Upper lobe of left lung (tissue), 6 donors: ENCODE data around the gene GBF1. TPM values are rescaled to one million over a fixed set of nuclear protein-coding genes. Genes with fewer than 3 reads are reported as not detected.

ENCODE experiments used
- ATAC-seq, 2 donors: fragments of 200-7000 bp; cut with Tn5 transposase; one replicate each; pipeline ENCODE4 v1.9.1; 2022; ENCODE audit warnings: mild to moderate bottlenecking in 2 of 2, moderate library complexity in 2 of 2; ENCODE audit not compliant: low FRiP score in 2 of 2
- DNase-seq, 2 donors: peaks; one replicate each; pipeline ENCODE4 v3.0.0-alpha.2; 2019 to 2020
- H3K27ac ChIP-seq, 4 donors: fragments of 200-600 bp; sonication (generic); one replicate each; pipeline ENCODE4 v1.5.1; 2016 to 2019
- H3K27me3 ChIP-seq, 4 donors: fragments of 200-600 bp; sonication (generic); one replicate each; pipeline ENCODE4 v1.5.1; 2017 to 2019
- H3K36me3 ChIP-seq, 4 donors: fragments of 200-600 bp; sonication (generic); one replicate each; pipeline ENCODE4 v1.5.1; 2016 to 2019
- H3K4me1 ChIP-seq, 4 donors: fragments of 200-600 bp; sonication (generic); one replicate each; pipeline ENCODE4 v1.5.1; 2018 to 2019
- H3K4me3 ChIP-seq, 4 donors: fragments of 200-600 bp; sonication (generic); one replicate each; pipeline ENCODE4 v1.5.1; 2017 to 2019; ENCODE audit warnings: mild to moderate bottlenecking in 2 of 4, moderate library complexity in 1 of 4
- H3K9me3 ChIP-seq, 4 donors: fragments of 200-600 bp; sonication (generic); one replicate each; pipeline ENCODE4 v1.5.1; 2018 to 2019
- CTCF ChIP-seq, 6 experiments: fragments of 450-650 bp in 4 of 6; fragments of 200-600 bp in 2 of 6; sonication (generic) in 2 of 6; IDR thresholded peaks; one replicate each; pipeline ENCODE4 v1.5.1; 2016 to 2019; ENCODE audit warnings: antibody characterized with exemption in 6 of 6
- EP300 ChIP-seq, 4 donors: sonication (generic); formaldehyde crosslinking; IDR thresholded peaks; one replicate each; pipeline ENCODE4 v1.5.1; 2017; ENCODE audit warnings: antibody characterized with exemption in 4 of 4, control low read depth in 2 of 4
- POLR2A ChIP-seq, 4 donors: fragments of 450-650 bp; IDR thresholded peaks; one replicate each; pipeline ENCODE4 v1.5.1; 2016 to 2017; ENCODE audit warnings: antibody characterized with exemption in 4 of 4, mild to moderate bottlenecking in 2 of 4
- POLR2AphosphoS5 ChIP-seq, 2 donors: sonication (generic); formaldehyde crosslinking; IDR thresholded peaks; one replicate each; pipeline ENCODE4 v1.5.1; 2017; ENCODE audit warnings: antibody characterized with exemption in 2 of 2
- WGBS, 2 donors: methylation state at CpG; one replicate each; pipeline ENCODE4 v1.1.5; 2017 to 2018; 5-methylcytosine and 5-hydroxymethylcytosine counted together
- total RNA-seq, 6 donors: library from RNA; depleted of rRNA in 4 of 6; stranded (reverse); fragments of >200 nt in 4 of 6; gene quantifications; one replicate each; pipeline versions ENCODE4 v1.1.0 to v1.2.1, GENCODE V29; 2016 to 2021
- donor health status: DM: no; HTN: no; CAD: no; lungs with moderate emphysema.
- donor health status: DM: no; HTN: yes; CAD: no; lungs with severe emphysema.

GBF1 gene
- total RNA-seq, 6 donors from 2014 or later = 36.7 to 59.7 (median 44.4) TPM

DNA sequence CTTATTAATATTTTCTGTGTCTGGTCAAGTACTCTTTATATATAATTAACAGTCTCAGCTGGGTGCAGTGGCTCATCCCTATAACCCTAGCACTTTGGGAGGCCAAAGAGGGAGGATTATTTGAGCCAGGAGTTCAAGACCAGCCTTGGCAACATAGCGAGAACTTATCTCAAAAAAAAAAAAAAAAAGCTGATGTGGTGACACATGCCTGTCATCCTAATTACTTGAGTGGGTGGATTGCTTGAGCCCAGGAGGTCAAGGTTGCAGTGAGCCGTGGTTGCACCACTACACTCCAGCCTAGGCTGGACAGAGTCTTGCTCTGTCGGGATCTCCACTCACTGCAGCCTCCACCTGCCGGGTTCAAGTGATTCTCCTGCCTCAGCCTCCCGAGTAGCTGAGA, 26.0 kb upstream of the GBF1 start:
- ATAC-seq (no peak), DNase-seq (no peak)
- WGBS, 2 donors = 80 to 86% methylated on average over 5 of the region's 5 CpGs

DNA sequence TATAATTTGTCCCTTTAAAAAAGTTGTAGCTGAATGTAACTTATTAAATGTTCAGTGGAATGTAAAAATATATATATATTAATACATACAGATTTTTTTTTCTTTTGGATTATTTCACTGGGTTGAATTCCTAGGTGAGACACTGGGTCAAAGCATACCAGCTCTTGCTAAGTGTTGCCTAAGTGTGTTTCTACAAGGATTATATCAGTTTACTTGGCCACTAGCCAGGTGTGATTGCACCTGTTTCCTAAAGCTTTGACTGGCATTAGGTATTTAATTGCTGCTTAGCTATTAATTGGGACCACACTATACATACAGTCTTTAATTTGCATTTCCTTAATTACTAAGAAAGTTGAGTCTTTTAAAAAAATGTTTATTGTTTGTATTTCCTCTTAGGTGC, 24.7 kb upstream of the GBF1 start:
- DNase-seq = no peak
- no peaks in the 10 kb centered on the region for H3K27me3 ChIP-seq
- H3K9me3 ChIP-seq = no peaks in the 10 kb centered on the region
- TF ChIP-seq POLR2AphosphoS5 (IDR thresholded peaks at IDR 0.05) = no peak
- TF ChIP-seq EP300 (IDR thresholded peaks at IDR 0.05) = no peak
- no peak for TF ChIP-seq CTCF (IDR thresholded peaks at IDR 0.05)
- no peak for TF ChIP-seq POLR2A (IDR thresholded peaks at IDR 0.05)
- H3K36me3 ChIP-seq = no peaks in the 10 kb centered on the region
- ATAC-seq = no peak
- peaks cover 0 to 6% (median 2%) of the 10 kb centered on the region in 4 donors for H3K4me1 ChIP-seq
- H3K27ac ChIP-seq = no peak overlapping the region
- no peak overlapping the region for H3K4me3 ChIP-seq

More for the DNA sequence above, 26.0 kb upstream of the GBF1 start:
- no peaks in the 10 kb centered on the region for H3K4me1 ChIP-seq
- H3K36me3 ChIP-seq = no peaks in the 10 kb centered on the region
- no peaks in the 10 kb centered on the region for H3K9me3 ChIP-seq
- no peak overlapping the region for H3K27ac ChIP-seq
- TF ChIP-seq POLR2AphosphoS5 (IDR thresholded peaks at IDR 0.05) (no peak), POLR2A (IDR thresholded peaks at IDR 0.05) (no peak), EP300 (IDR thresholded peaks at IDR 0.05) (no peak)
- no peak overlapping the region for H3K4me3 ChIP-seq
- H3K27me3 ChIP-seq = no peaks in the 10 kb centered on the region

DNA sequence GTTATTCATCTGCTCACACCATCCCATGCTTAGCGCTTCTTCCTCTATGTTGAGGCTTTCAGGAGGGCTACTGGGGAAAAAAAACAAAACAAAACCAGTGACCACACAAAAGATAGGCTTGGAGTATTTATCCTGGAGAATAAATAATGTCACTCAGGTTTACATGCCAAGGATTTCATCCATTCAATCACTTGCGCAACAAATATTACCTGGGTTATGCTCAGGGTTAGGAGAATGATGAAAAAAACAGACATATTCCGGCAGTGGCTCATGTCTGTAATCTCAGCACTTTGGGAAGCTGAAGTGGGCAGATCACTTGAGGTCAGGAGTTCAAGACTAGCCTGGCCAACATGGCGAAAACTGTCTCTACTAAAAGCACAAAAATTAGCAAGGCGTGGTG, 22.5 kb upstream of the GBF1 start:
- DNase-seq (no peak), ATAC-seq (no peak)
- WGBS, 2 donors = 85 to 88% methylated on average over 5 of the region's 5 CpGs
- Histone ChIP-seq H3K27ac (no peak overlapping the region), H3K4me3 (no peak overlapping the region), H3K27me3 (no peaks in the 10 kb centered on the region), H3K36me3 (no peaks in the 10 kb centered on the region), H3K4me1 (peaks cover 14 to 25% (median 17%) of the 10 kb centered on the region in 4 donors), H3K9me3 (no peaks in the 10 kb centered on the region)
- TF ChIP-seq CTCF (IDR thresholded peaks at IDR 0.05) = no peak
- no peak for TF ChIP-seq POLR2AphosphoS5 (IDR thresholded peaks at IDR 0.05)
- TF ChIP-seq POLR2A (IDR thresholded peaks at IDR 0.05) = no peak
- no peak for TF ChIP-seq EP300 (IDR thresholded peaks at IDR 0.05)

- Histone ChIP-seq H3K27ac (peak within 1 kb of the TSS; percentile 68 to 81 (median 73)), H3K9me3 (no peaks in the 10 kb centered on the region), H3K4me3 (peak within 1 kb of the TSS in 3 of 4 donors; percentile 29 to 50 (median 41)), H3K4me1 (peaks cover 26 to 36% (median 28%) of the 10 kb centered on the region in 4 donors), H3K36me3 (no peaks in the 10 kb centered on the region), H3K27me3 (peaks cover 0 to 15% (median 8%) of the 10 kb centered on the region in 4 donors)
- ATAC-seq (peak; percentile 96 to 97), DNase-seq (peak; percentile 94 to 97)
- WGBS, 2 donors = 8 to 10% methylated on average over 21 to 46 of the region's 47 CpGs
- TF ChIP-seq POLR2AphosphoS5 (IDR thresholded peaks at IDR 0.05) (peak; percentile 29 to 64), EP300 (IDR thresholded peaks at IDR 0.05) (no peak), CTCF (IDR thresholded peaks at IDR 0.05) (peak in 3 of 6 experiments; percentile 6 to 52 (median 35)), POLR2A (IDR thresholded peaks at IDR 0.05) (peak in 2 of 4 donors; percentile 34 to 43)
These were observed 19.4 kb upstream of the GBF1 start, which contains the start of gene ELOVL3 for GRCh38 chr10:102225646-102226541. TSS of gene ELOVL3 (plus strand) at chr10:102226299. CDS start at chr10:102226549, 250 bp downstream.

DNA sequence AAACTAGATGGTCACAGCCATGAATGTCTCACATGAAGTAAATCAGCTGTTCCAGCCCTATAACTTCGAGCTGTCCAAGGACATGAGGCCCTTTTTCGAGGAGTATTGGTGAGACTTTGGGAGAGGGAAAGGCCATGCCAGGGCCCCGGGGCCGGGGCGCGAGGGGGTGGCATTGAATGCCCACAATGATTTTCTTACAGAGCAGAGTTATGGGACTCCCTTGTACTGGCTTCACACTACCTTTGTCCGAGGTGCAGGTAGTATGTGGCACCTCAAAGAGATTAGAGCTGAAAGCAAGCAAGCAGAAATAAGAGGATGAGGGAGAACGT, 18.8 kb upstream of the GBF1 start:
- peak in 1 of 2 donors; percentile 79 for DNase-seq
- H3K9me3 ChIP-seq = no peaks in the 10 kb centered on the region
- TF ChIP-seq POLR2AphosphoS5 (IDR thresholded peaks at IDR 0.05) = no peak
- H3K27me3 ChIP-seq = peaks cover 0 to 21% (median 14%) of the 10 kb centered on the region in 4 donors
- H3K36me3 ChIP-seq = no peaks in the 10 kb centered on the region
- no peak for ATAC-seq
- H3K4me1 ChIP-seq = peaks cover 32 to 43% (median 34%) of the 10 kb centered on the region in 4 donors
- 62 to 70% methylated on average over 8 of the region's 8 CpGs for WGBS, 2 donors
- H3K4me3 ChIP-seq = peak overlapping the region in 3 of 4 donors; percentile 29 to 50 (median 41)
- peak overlapping the region in 2 of 4 donors; percentile 68 to 75 for H3K27ac ChIP-seq
